ENCODE data around the gene BICD1.

Gene BICD1

DNA sequence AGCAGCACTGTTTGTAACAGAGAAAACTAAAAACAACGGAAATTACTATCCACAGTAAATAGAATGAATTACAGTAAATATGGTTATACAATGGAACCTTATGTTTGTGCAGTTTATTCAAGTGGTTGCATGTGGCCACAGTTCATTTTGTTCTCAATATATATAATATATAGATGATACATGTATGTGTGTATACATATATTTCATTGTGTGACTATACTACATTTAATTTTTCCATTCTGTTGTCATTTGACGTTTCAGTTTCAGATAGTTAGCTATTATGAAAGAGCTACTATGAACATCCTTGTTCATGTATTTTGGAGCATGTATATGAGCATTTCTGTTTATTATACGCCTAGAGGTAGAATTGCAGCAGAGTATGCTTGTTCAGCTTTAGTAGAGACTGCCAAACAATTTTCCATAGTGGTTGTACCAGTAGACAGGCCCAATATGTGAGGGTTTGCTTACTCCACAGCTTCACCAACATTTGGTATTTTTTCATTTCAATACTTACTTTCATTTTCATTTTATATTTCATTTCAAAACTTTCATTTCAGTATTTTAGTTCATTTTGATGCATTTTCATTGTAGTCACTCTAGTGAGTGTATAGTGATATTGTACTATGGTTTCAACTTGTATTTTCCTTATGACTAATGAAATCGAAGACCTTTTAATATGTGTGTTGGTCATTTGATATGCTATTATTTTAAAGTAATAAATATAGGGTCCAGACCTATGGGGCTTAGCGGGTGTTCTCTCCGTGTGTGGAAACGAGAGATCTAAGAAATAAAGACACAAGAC is 151.2 kb downstream of the BICD1 start:
- Histone ChIP-seq H3K27ac (ENCODE audit: low read length) (no peak overlapping the region), H3K4me3 (ENCODE audit: low read depth in 1 of 2, low read length in 2 of 2) (no peak overlapping the region), H4K20me1 (ENCODE audit: insufficient read depth, low read length) (no peaks in the 10 kb centered on the region), H3K9ac (ENCODE audit: low read depth, low read length) (no peak overlapping the region), H3K79me2 (ENCODE audit: insufficient read depth, low read length) (no peaks in the 10 kb centered on the region; the same call in 1 of the 2 replicates), H3K4me2 (ENCODE audit: insufficient read depth, low read length) (no peak overlapping the region), H3K36me3 (ENCODE audit: insufficient read depth, low read length) (peaks cover 9% of the 10 kb centered on the region), H3K4me1 (ENCODE audit: insufficient read depth, low read length) (no peaks in the 10 kb centered on the region), H3K27me3 (ENCODE audit: insufficient read depth, low read length, poor library complexity) (no peaks in the 10 kb centered on the region), H2AFZ (ENCODE audit: low read depth, low read length) (no peak overlapping the region), H3K9me3 (ENCODE audit: insufficient read depth, low read length, severe bottlenecking) (no peaks in the 10 kb centered on the region)
- no peak for DNase-seq
- ATAC-seq (ENCODE audit: insufficient read depth, low read depth): no peak
- TF ChIP-seq, protein P1, sequence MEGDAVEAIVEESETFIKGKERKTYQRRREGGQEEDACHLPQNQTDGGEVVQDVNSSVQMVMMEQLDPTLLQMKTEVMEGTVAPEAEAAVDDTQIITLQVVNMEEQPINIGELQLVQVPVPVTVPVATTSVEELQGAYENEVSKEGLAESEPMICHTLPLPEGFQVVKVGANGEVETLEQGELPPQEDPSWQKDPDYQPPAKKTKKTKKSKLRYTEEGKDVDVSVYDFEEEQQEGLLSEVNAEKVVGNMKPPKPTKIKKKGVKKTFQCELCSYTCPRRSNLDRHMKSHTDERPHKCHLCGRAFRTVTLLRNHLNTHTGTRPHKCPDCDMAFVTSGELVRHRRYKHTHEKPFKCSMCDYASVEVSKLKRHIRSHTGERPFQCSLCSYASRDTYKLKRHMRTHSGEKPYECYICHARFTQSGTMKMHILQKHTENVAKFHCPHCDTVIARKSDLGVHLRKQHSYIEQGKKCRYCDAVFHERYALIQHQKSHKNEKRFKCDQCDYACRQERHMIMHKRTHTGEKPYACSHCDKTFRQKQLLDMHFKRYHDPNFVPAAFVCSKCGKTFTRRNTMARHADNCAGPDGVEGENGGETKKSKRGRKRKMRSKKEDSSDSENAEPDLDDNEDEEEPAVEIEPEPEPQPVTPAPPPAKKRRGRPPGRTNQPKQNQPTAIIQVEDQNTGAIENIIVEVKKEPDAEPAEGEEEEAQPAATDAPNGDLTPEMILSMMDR (IDR thresholded peaks at IDR 0.05; ENCODE audit: borderline replicate concordance, extremely low read depth, low read length, poor library complexity, severe bottlenecking): no peak
- no peak for TF ChIP-seq EZH2 (IDR thresholded peaks at IDR 0.05; ENCODE audit: borderline replicate concordance, low read depth, low read length, severe bottlenecking)

DNA sequence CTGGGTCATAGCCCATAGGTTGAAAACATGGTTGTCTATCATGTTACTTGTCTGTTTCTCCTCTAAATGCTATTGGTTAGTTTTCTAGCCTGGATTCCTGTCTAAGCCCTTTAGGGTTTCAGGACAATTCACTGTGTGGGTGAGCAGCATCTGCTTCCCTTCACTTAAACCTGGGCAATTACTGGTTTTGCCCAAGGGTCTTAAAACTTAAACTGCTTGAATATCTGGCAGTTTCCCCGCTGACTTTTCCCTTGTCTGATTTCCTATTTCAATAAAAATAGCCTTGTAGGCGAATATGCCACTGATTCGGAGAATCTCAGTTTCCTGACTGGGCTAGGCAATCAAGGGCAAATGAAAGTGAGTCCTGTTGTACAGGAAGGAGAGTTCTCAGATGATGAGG is 154.0 kb downstream of the BICD1 start:
- Histone ChIP-seq H3K9ac (ENCODE audit: low read depth, low read length) (no peak overlapping the region), H3K79me2 (ENCODE audit: insufficient read depth, low read length) (no peaks in the 10 kb centered on the region; the same call in 1 of the 2 replicates), H3K4me2 (ENCODE audit: insufficient read depth, low read length) (no peak overlapping the region), H3K9me3 (ENCODE audit: insufficient read depth, low read length, severe bottlenecking) (no peaks in the 10 kb centered on the region), H3K4me3 (ENCODE audit: low read depth in 1 of 2, low read length in 2 of 2) (no peak overlapping the region), H3K27ac (ENCODE audit: low read length) (no peak overlapping the region), H3K36me3 (ENCODE audit: insufficient read depth, low read length) (no peaks in the 10 kb centered on the region; the same call in 1 of the 2 replicates), H4K20me1 (ENCODE audit: insufficient read depth, low read length) (no peaks in the 10 kb centered on the region), H3K4me1 (ENCODE audit: insufficient read depth, low read length) (peaks cover 18% of the 10 kb centered on the region), H3K27me3 (ENCODE audit: insufficient read depth, low read length, poor library complexity) (no peaks in the 10 kb centered on the region), H2AFZ (ENCODE audit: low read depth, low read length) (no peak overlapping the region)
- TF ChIP-seq, protein P1 (IDR thresholded peaks at IDR 0.05; ENCODE audit: borderline replicate concordance, extremely low read depth, low read length, poor library complexity, severe bottlenecking): no peak
- no peak for TF ChIP-seq EZH2 (IDR thresholded peaks at IDR 0.05; ENCODE audit: borderline replicate concordance, low read depth, low read length, severe bottlenecking)
- ATAC-seq (ENCODE audit: insufficient read depth, low read depth) (no peak), DNase-seq (no peak)

DNA sequence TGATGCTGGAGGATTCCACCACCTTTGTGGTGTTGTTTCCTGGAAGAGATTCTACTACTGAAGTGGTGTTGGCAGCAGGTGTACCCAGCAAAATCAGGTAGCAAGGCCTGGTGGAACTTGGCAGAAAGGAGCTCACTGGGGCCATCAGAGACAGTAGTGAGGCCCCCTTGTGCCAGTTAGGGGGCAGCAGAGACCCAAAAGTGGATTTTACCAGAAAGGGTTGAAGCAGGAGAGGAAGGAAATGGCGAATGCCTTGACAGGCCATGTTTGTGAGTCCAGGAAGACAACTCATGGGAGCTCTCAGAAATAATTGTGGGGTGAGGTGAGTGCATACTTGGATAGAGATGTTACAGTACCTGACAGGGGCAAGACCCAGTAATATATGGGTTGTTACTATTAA is 155.0 kb downstream of the BICD1 start:
- no peak overlapping the region for H3K4me2 ChIP-seq (ENCODE audit: insufficient read depth, low read length)
- peaks cover 21% of the 10 kb centered on the region for H3K4me1 ChIP-seq (ENCODE audit: insufficient read depth, low read length)
- no peaks in the 10 kb centered on the region for H3K27me3 ChIP-seq (ENCODE audit: insufficient read depth, low read length, poor library complexity)
- no peaks in the 10 kb centered on the region for H4K20me1 ChIP-seq (ENCODE audit: insufficient read depth, low read length)
- no peak for DNase-seq
- no peak for TF ChIP-seq EZH2 (IDR thresholded peaks at IDR 0.05; ENCODE audit: borderline replicate concordance, low read depth, low read length, severe bottlenecking)
- TF ChIP-seq, protein P1 (IDR thresholded peaks at IDR 0.05; ENCODE audit: borderline replicate concordance, extremely low read depth, low read length, poor library complexity, severe bottlenecking): peak; percentile 36
- H3K36me3 ChIP-seq (ENCODE audit: insufficient read depth, low read length): no peaks in the 10 kb centered on the region; the same call in 1 of the 2 replicates
- no peak overlapping the region for H3K27ac ChIP-seq (ENCODE audit: low read length)
- no peaks in the 10 kb centered on the region; the same call in 1 of the 2 replicates for H3K79me2 ChIP-seq (ENCODE audit: insufficient read depth, low read length)
- H3K9me3 ChIP-seq (ENCODE audit: insufficient read depth, low read length, severe bottlenecking): no peaks in the 10 kb centered on the region
- no peak overlapping the region for H2AFZ ChIP-seq (ENCODE audit: low read depth, low read length)
- no peak overlapping the region for H3K4me3 ChIP-seq (ENCODE audit: low read depth in 1 of 2, low read length in 2 of 2)
- no peak for ATAC-seq (ENCODE audit: insufficient read depth, low read depth)
- no peak overlapping the region for H3K9ac ChIP-seq (ENCODE audit: low read depth, low read length)

Data from DND-41 (cell line).